ENCODE data around the gene GALR2.

GRCh38 chr17:76085731-76086366, 11.3 kb downstream of the GALR2 start:
- TF ChIP-seq MYC (IDR thresholded peaks at IDR 0.05; ENCODE audit: borderline replicate concordance, low read length) (no peak), CTCF (IDR thresholded peaks at IDR 0.05) (no peak), E2F6 (IDR thresholded peaks at IDR 0.05; ENCODE audit: borderline replicate concordance, low read depth) (no peak), CHD4 (IDR thresholded peaks at IDR 0.05; ENCODE audit: borderline replicate concordance) (no peak)

All from A549 (cell line).